NCI-H2029 treated with DMSO at 0.1 percent for 48 hours (cell line): Measurements from ENCODE around the gene RXRA.
A peak's percentile ranks its signal among the peaks of the same experiment; 100 is the strongest.

Source experiments
- DNase-seq: peaks from one replicate; lab custom pipeline; 2025; lab: John Stamatoyannopoulos, UW

The RXRA gene

DNA sequence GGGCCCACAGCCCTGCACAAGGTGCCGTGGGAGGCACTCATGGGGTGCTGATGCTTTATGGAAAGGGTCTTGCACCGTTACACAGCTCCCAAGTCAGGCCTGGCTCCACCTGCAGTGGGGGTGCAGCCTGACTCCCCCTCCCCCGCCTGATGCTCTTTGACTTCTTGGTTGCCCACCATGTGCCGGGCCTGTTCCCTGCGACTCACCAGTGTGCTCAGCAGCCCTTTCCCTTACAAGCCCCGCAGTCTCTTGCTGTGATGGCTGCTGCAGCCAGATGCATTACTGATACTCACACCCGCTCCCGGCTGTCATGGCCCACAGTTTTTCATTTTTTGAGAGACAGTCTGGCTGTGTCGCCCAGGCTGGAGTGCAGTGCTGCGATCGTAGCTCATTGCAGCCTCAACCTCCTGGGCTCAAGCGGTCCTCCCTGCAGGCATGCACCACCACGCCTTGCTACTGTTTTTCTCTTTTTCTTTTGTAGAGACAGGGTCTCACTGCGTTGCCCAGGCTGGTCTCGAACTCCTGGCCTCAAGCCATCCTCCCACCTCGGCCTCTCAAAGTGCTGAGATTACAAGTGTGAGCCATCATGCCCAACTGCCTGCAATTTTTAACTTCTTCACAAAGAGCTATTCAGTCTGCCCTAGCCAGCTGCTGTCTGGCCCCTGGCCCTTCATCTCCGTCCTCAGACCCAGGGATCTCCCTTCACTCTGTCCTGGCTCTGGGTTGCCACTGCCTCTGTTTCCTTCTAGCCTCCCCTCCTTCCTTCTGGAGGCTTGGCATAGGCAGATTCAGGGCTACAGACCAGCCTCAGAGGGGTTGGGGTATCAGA lies 109.5 kb downstream of the RXRA start:
- DNase-seq = no peak

GRCh38 chr9:134436379-134436762 lies 110.1 kb downstream of the RXRA start:
- DNase-seq = no peak

GRCh38 chr9:134436911-134437310 lies 110.7 kb downstream of the RXRA start:
- no peak for DNase-seq

DNA sequence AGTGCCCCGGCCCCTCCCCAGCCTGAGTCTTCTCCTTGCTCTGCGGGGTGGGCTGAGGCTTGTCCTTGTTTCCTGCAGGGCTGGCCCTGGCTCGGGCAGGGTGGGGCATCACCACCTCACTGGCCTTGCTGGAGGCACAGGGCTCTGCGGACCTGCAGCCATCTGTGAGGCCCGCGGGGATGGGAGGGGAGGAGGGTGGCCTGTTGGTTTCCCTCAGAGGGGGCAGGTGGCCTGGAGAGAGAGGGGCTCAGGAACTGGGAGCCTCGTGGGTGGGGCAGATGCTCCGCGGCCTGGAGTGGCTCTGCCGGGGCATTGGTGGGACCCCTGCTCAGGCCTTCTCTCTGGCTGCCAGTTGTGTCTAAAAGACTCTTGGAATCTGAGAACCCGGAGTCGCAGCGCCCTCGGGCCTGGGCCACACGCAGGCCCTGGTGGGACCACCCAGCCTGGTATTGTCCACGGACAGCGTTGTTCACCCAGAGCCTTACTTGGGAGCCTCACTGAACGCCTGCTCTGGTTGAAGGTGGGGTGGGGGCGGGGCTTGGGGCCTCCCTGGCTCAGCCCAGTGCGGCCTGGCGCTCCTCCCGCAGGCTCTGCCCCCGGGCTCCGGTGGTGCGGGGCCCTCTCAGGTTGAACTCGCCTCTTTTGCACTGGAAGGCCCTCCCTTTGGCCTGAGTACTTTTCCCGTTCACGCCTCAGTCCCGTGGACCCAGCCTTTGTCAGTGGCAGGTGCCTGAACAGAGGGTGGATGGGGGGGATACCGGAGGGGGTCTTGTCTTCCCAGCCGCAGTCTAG lies 111.3 kb downstream of the RXRA start:
- DNase-seq = no peak

DNA sequence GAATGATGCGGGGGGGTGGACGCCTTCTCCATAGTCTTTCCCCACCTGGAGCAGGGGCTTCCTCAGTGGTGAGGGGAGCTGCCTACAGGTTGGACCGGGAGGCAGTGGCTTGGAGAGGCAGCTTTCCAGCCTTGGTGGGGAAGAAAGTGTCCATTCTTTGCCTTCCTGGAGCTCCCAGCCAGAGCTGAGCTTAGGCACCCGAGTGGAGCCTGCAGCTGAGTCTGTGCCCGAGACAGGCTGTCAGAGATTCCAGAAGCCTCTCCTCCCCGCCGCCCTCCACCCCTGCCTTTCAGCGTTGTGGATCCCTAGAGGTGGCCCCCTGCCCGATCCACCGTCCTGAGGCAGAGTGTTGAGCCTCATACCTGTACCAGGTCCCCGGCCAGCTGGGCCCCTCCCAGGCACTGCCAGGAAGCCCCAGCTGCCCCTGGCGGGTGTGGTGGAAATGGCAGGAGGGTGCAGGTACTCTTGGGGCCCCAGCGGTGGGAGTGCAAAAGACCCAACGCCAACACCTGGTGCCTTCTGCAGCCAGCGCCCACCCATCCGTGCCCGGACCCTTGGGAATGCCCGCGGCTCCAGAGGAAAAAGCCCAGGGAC lies 112.0 kb downstream of the RXRA start:
- no peak for DNase-seq

DNA sequence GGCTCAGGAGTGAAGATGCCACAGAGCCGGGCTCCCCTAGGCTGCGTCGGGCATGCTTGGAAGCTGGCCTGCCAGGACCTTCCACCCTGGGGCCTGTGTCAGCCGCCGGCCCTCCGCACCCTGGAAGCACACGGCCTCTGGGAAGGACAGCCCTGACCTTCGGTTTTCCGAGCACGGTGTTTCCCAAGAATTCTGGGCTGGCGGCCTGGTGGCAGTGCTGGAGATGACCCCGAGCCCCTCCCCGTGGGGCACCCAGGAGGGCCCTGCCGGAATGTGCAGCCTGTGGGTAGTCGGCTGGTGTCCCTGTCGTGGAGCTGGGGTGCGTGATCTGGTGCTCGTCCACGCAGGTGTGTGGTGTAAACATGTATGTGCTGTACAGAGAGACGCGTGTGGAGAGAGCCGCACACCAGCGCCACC lies 113.1 kb downstream of the RXRA start:
- no peak for DNase-seq

DNA sequence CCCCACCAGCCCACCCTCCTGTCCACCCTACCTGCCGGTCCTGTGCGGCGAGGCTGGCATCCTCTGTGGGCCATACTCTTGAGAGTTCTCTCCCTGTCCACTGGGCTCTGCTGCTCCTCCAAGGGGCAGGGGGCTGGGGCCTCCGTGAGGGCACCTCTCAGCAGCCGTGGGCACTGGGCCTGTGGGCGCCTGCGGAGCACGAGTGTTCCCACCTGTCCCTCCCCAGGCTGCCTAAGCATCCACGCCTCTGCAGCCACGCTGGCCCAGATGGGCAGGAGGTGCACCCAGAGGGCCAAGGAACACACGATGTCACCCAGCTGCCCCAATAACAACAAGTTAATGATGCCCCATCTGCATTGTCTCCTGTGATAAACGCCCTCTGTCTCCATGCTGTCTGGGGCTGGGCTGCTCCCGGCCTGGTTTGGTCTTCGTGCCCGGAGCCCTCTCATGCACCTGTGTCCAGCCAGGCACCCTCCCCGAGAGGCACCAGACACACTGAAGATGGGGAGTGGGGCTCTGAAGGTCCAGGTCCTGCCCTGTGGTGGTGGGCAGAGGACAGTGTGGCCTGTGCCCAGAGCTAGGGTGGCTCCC lies 114.5 kb downstream of the RXRA start:
- no peak for DNase-seq

- no peak for DNase-seq
These were observed 115.2 kb downstream of the RXRA start for GRCh38 chr9:134441227-134442084.

DNA sequence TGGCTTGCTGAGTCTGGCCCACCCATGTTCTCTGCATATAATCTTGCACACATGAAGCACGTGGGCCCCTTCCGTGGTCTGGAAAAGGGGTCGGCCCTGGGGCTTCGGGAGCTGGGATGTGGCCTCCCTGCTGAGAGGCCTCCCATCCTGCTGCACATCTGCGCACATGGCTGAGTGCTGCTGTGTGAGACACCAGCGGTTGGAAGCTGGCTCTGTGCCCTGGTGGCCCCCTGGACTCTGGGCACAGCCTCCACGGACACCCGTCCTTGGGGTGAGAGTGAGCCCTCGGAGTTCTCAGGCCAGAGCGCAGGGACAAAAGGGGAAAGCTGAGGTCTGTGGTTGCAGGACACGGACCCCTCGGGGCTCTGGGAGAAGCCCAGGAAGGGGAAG lies 115.8 kb downstream of the RXRA start:
- no peak for DNase-seq

- DNase-seq = no peak
These were observed 116.4 kb downstream of the RXRA start for GRCh38 chr9:134442486-134443173.

DNA sequence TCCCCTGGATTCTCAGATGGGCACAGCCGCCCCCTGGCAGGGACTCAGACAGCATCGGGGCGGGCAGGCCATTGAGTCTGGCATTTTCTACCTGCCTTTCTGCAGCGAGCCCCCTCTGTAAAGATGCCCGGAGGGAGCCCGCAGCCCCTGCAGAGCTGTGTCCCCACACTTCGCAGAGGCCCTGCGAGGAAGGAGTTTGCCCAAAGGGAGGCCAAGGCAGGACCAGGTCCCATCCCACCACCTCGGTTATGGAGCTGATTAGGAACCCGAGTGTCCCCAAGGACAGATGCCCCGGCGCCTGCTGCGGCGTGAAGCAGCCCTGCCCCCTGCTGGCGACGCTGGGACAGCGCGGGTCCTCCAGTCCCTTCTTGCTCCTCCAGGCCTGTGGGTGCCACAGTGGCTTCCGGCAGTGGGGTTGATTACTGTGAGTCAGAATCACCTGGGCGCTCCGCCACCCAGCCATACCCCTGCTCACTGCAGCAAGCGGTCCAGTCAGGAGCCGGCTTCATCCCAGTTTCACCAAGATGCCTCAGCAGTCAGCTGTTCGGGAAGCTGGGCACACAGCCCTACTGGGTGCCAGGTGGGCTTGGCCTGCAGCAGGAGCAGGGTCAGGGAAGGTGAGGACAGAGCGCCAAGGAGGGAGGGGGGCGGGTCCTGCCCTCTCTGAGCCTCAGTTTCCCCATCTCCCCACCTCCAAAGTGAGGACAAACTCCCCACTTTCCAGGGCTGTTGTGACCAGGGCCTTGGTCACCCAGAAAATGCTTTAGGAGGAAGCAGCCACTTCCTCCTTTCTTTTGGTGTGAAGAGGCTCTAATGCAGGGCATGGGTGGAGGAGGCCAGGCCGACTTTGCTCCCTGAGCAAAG lies 117.2 kb downstream of the RXRA start:
- peak; percentile 29 for DNase-seq

DNA sequence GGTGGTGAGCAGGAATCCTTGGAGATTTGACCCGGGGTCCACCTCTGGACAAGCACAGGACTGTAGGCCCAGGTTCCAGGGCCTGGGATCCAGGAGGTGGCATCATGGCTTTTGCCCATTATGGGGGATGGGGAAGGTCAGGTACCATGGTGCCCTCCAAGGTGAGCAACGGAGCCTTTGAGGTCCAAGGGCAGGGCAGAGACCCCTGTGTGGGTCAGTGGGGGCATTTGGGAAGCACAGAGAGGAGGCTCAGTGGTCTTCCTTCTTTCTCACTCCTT lies 117.7 kb downstream of the RXRA start:
- no peak for DNase-seq

DNA sequence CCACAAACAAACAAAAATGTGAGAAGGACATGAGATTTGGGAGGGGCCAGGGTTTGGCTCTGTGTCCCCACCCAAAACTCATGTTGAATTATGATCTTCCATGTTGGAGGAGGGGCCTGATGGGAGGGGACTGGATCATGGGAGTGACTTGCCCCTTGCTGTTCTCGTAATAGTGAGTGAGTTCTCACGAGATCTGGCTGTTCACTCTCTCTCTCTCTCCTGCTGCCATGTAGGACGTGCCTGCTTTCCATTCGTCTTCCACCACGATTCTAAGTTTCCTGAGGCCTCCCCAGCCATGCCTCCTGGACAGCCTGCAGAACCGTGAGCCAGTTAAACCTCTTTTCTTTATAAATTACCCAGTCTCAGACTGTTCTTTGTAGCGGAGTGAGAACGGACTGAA lies 118.7 kb downstream of the RXRA start:
- DNase-seq = no peak

- peak; percentile 72 for DNase-seq
These were observed 123.1 kb downstream of the RXRA start for GRCh38 chr9:134449180-134449916.

- DNase-seq = no peak
These were observed 125.6 kb downstream of the RXRA start for GRCh38 chr9:134451700-134452458.

DNA sequence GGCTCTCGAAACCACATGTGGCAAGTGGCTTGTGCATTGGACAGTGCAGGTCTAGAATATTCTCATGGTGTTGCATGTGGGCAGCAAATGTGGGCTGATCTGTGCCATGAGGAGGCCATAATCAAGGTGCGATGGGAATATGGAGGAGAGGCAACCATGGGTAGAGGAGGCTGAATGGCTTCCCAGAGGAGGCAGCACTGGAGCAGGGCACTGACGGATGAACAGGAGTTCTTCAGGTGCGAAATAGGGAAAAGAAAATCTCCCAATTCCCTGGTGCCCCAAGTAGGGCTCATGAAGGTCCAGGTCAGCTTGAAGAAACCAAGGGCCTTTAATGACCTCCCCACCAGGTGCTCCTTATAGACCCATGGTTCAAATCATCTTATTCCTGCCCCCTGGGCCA lies 126.5 kb downstream of the RXRA start:
- DNase-seq = no peak

DNA sequence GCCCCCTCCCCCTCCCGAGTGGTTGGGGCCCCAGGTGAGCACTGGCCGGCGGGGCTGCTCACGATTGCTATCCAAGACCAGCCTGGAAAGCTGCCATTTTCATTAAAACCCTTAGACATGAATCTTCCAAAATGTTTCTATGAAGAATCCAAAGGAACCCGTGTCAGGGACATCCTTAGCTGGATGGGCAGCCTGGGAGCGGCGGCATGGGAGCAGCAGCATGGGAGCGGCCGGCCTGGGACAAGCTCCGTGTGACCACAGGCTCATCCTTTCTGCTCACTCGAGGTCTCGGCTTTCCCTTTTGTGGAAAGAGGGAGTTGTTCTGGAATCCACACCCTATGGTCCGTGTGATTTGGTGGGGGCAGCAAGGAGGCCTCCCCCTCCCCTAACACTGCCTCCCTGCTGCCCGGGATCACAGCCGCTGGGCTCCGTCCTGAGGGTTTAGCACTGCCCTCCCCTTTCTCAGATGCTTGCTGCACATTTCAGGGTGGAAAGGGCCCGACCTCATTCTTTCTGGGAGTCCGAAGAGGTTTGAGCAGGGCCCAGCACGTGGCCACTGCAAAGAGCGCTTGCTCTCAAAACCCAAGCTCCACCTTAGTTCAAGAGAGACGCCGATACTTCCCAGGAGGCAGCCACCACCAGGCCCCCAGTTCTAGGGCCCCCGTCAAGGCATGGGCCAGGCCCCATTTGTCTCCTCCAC lies 127.7 kb downstream of the RXRA start:
- no peak for DNase-seq

DNA sequence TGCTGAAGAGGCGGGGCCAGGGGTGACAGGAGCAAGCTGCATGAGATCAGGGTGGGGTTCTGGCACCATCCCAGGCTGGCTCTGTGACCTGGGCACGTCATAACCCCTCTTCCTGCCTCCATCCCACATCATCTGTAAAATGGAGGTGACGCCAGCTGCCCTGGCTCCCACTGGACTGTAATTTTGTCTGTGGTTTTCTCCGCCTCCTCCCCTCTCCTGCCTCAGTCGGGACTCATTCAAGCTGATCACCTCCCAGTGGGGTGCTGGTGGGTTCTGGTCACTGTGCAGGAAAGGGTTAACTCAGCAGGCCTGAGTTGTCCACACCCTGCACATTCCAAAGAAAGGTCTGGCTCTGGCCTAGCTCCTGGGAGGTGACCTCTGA lies 128.2 kb downstream of the RXRA start:
- no peak for DNase-seq
